ENCODE results near the gene CLCNKA.
"Not testable (repeated sequence)": the region's sequence is repeated elsewhere in the genome, so short reads cannot be mapped to it uniquely, and the experiment has no call there.

CLCNKA gene

DNA sequence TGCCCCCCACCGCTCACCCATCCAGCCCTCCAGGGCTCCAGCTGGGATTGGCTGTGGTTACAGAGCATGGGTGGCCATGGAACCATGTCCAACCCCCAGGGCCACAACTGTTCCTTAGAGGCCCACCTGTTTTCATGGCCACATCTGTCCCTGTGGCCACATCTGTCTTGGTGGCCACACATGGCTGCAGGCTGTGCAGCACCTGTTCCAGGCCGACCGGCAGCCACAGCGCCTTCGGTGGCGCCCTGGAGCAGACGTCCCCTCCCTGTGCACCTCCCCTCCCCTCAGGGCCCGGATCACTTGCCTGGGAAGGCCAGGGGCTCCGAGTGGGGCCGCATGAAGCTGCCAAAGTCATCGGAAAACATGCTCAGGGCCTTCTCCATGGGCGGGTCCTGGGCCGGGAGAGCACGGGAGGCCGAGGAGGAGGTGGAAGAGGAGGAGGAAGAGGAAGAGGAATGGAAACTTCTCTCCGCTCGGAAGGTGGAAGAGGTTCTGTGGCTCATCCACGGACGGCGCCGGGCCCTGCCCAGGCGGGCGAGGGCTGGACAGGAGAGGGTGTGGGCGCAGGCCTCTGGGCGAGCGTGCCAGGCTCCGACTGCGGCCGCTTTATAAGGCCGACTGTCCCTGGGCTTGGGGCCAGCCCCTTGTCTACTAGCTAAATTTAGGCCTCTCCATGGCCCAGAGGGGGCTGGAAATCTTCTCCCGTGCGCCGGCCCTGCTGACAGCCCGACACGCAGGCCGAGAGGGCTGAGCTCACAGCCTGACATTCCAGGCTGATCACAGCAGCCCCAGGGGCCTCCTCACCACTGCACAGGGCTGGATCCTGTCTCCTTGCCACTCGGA, 4.2 kb upstream of the CLCNKA start, which contains the start of gene HSPB7:
TSS of gene HSPB7 (minus strand) at position 583 of the 843 bp plus-strand sequence. CDS start at position 503, 80 bp downstream.
- DNase-seq (ENCODE audit: low read depth) = no peak

DNA sequence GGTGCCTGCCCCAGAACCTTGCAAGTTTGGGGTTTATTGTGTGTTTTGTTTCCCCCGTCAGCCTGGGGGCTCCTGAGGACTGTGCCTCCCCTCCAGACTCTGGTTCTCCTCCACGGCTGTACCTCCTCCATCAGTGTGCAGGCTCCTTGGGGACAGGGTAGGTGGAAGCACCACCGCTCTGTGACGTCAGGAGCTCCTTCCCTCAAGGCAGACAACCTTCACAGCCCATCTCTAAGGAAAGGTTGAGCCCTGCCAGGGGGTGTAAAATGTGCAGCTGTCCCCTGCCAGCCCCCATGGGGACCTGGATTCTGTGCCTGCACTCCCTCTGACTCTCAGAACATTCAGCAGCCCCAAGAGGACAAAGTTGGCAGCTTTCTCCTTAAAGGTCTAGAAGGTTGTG, 3.5 kb upstream of the CLCNKA start:
- DNase-seq (ENCODE audit: low read depth) = no peak

GRCh38 chr1:16018749-16019643, 2.8 kb upstream of the CLCNKA start:
- DNase-seq (ENCODE audit: low read depth) = no peak

GRCh38 chr1:16019644-16020277, 2.1 kb upstream of the CLCNKA start:
- DNase-seq (ENCODE audit: low read depth) = no peak

DNA sequence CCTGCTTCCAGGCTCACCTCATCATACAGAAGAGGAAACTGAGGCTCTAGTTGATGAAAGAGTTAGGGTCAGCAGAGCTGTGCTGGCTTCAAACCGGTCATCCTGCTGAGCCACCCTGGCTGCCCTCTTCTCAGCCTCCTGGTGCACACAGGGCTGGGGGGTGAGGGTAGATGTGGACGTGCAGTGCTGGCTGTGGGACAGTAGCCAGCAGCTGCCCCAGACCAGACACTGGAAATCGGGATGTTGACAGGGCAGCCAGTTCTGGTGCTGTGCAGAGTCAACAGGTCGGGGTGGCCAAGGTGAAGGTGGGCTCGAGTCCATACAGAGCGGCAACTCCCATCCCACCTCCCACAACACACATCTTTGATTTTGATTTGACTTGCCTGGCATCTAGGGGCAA, 1.5 kb upstream of the CLCNKA start:
- no peak for DNase-seq (ENCODE audit: low read depth)

DNA sequence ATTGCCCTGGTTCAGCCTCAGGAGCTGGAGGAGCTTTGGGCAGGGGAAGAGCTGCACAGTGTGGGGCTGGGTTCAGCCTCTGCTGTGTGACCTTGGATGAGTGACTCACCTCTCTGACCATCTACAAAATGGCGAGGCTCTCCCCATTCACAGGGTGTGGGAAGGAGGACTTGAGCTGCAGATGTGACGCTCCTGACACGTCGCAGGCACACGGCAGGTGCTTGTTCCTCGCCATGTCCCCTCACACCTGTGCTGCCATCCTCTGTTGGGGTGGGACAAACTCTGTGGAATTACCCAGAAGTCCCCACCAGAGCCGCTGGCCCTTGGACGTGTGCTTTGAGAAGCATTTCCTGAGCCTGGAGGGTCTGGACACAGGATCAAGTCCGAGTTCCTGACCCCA, 958 bp upstream of the CLCNKA start:
- not testable (repeated sequence) for DNase-seq (ENCODE audit: low read depth)

DNA sequence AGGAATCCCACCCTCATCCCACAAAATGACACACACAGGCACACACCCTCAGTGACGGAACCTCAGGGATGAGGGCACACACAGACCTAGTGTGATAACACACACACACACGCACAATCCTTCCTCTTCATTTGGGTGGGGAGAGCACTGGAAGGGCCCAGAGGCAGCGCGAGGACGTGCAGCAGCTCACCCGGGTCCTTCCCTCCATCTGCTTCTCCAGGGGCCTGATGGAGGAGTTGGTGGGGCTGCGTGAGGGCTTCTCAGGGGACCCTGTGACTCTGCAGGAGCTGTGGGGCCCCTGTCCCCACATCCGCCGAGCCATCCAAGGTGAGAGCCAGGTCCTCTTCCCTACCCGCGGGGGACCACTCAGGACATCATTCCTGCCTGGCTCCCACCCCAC, 557 bp downstream of the CLCNKA start:
- no peak for DNase-seq (ENCODE audit: low read depth)

DNA sequence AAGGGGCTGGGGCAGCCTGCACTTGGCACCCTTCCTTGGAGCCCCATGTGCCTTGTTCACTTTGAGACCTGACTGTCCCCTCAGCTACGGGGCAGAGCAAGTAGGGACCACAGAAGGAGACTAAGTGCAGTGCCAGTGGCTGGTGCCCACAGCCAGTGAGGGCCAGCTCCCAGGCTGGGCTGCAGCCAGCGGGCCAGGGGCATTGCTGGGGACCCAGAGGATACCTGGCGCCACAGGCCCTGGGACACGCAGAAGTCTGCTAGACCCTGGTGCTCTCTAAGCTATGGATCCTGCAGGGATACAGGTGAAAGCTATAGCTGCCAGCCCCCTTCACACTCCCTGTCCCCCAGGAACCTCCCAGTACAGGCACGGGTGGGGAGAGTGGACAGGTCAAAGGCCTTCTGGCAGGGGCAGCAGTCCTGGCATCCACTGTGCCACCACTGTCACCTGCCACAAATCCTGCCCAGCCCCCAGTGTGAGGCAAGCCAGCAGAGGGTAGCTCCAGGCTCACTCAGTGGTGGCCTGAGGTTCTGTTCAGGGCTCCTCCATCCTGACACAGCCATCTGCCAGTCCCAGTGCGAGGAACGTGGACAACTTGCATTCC, 1.3 kb downstream of the CLCNKA start:
- no peak for DNase-seq (ENCODE audit: low read depth)

DNA sequence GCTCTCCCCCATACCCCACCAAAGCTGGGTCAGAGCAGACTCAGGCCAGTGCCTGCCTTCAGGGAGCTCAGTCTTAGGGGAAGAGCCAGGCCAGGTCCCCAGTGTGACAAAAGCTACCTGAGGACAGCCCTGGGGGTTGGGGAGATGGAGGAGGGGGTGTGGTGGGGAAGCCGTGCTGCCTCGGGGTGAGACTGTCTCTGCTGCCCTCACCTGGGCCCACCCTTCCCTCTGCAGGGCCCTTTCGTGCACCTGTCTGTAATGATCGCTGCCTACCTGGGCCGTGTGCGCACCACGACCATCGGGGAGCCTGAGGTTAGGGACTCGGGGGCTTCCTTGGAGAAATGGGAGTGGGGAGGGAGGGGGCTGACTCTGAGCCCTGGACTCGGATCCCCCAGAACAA, 4.5 kb downstream of the CLCNKA start:
- DNase-seq (ENCODE audit: low read depth) = not testable (repeated sequence)

DNA sequence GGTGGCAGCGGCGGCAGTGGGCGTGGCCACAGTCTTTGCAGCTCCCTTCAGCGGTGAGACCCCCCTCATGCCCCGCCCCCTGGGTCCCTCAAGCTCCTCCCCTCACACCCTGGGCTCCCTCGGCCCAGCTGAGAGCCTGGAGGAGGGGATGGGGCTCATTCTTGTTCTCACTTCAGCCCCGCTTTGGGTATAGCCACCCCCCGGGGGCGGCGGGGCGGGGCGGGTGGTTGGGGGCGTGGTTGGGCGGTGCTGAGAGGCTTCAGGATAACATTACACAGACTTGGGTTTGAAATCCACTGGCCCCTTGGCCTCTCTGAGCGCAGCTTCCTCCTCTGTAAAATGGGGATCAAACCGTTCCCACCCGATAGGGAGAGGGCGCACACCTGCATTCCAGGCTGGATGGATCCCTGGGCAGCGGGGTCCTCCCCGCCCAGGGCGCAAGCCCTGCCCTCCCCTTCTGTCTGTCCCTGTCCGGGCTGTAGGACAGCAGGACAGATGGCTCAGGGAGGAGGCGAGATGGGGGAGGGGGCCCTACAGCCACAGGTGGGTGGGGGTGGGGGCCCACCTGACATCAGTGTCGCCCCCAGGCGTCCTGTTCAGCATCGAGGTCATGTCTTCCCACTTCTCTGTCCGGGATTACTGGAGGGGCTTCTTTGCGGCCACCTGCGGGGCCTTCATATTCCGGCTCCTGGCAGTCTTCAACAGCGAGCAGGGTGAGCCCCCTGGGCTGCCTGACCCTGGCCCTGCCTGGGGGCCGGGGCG, 5.1 kb downstream of the CLCNKA start:
- peak; percentile 29 for DNase-seq (ENCODE audit: low read depth)

GRCh38 chr1:16028237-16029002, 6.6 kb downstream of the CLCNKA start:
- no peak for DNase-seq (ENCODE audit: low read depth)

GRCh38 chr1:16029003-16029268, 7.1 kb downstream of the CLCNKA start:
- not testable (repeated sequence) for DNase-seq (ENCODE audit: low read depth)

DNA sequence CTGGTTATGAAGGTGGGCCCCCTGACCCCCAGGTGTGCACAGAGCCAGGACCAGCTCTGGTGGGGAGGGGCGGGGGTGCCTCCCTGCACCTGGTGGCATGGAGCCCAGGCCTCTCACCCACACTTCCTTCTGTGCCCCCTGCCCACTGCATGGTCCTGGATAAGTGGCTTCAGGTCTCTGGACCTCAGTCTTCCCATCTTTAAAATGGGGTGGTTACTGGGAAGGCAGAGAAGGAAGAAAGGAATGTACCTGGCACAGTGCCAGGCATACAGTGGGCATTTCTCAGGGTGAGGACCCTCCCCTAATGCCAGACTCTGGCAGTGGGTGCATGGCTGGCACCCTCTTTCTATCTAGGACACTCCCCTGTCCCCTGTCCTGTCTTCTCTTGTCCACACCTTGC, 7.5 kb downstream of the CLCNKA start:
- no peak for DNase-seq (ENCODE audit: low read depth)

DNA sequence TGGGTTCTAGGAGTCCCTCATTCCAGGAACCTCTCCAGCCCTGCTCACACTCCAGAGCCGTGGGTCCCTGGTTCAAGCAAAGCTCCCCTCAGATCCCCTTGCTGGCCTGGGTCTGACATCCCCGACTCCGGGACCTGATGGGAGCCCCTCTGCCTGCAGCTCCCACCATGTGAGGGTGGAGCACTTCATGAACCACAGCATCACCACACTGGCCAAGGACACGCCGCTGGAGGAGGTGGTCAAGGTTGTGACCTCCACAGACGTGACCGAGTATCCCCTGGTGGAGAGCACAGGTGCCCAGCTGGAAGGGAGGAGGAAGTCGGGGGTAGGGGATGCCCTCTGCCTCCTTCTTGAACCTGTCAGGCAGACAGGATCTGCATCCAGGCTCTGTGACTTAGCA, 9.7 kb downstream of the CLCNKA start:
- no peak for DNase-seq (ENCODE audit: low read depth)

DNA sequence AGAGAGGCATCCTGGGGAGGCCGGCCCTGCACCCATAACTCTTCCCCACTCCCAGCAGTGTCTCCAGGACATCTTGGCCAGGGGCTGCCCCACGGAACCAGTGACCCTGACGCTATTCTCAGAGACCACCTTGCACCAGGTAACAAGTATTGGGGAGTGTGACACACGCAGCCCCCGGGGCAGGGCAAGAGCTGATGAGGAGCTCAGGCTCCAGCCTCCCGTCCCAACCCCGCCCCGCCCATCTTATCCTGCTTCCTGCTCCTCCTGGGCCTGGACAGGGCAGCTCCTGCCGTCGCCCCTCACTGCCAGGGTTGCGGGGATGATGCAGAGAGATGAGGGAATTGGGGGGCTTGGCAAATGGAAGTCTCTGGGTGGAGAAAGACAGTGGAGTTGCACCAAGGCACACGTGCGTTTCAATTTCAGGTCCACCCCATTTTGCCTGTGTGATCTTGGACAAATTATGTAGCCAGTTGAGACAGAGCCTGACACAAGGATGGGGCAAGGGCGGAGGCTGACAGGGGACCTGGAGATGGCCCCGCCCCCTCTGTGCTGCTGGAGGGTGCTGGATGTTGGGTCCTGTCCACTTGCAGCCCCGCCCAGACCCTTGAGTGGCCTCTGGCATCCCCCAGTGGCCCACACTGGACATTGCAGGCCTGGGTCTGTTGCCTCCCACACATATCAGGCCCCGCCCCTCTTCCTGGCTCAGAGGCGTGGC, 10.7 kb downstream of the CLCNKA start:
- peak; percentile 35 for DNase-seq (ENCODE audit: low read depth)

DNA sequence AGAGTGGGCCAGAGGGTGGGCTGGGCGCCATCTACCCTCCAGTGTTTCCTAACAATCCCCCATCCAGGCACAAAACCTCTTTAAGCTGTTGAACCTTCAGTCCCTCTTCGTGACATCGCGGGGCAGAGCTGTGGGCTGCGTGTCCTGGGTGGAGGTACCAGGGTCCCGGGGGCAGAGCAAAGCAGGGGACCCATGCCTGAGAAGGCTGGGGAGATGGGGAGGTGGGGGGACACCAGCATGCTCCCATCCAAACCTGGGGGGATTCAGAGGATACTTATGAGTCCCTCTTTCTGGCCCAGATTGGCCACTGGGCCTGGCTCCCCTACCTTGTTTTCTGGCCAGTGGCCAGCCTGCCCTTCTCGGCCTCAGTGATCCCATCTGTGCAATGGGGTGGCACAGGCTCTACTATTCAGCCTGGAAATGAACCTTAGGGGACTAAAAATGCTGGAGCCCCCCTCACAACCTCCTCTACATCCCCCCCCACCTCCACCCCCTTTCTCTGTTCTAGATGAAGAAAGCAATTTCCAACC, 11.3 kb downstream of the CLCNKA start:
- not testable (repeated sequence) for DNase-seq (ENCODE audit: low read depth)

- DNase-seq (ENCODE audit: low read depth) = not testable (repeated sequence)
Observed at GRCh38 chr1:16036461-16036860, 14.6 kb downstream of the CLCNKA start.

- DNase-seq (ENCODE audit: low read depth) = no peak
Observed at GRCh38 chr1:16038620-16038912, 16.7 kb downstream of the CLCNKA start.

- not testable (repeated sequence) for DNase-seq (ENCODE audit: low read depth)
Observed at GRCh38 chr1:16039871-16040270, 18.0 kb downstream of the CLCNKA start.

GRCh38 chr1:16041200-16041599, 19.4 kb downstream of the CLCNKA start:
- no peak for DNase-seq (ENCODE audit: low read depth)
